GM12891 (cell line): ENCODE data around the gene DELE1.

ENCODE experiments used
- POLR2A ChIP-seq: IDR thresholded peaks from 2 replicates; pipeline ENCODE4 v1.6.1; 2011; ENCODE audit warnings: low read depth, low read length, control low read depth
- POLR2AphosphoS5 ChIP-seq: IDR thresholded peaks from 2 replicates; pipeline ENCODE4 v1.6.1; 2011; ENCODE audit warnings: low read depth, low read length, control low read depth

- TF ChIP-seq POLR2A: no peak
- TF ChIP-seq POLR2AphosphoS5: no peak
Observed at GRCh38 chr5:141951332-141951781, 27.7 kb downstream of the DELE1 start.
